ENCODE results near the gene OPRM1. TPM values are rescaled to one million over a fixed set of nuclear protein-coding genes. Genes with fewer than 3 reads are reported as not detected.

OPRM1 gene
- polyA plus RNA-seq, 4 donors, result 0.09 TPM; not detected in 2

GRCh38 chr6:154113392-154113791, 74.4 kb downstream of the OPRM1 start:
- Histone ChIP-seq H3K4me3 (ENCODE audit: low read depth in 1 of 3, low read length in 3 of 3) (no peak overlapping the region), H3K9me3 (ENCODE audit: control insufficient read depth in 2 of 2, insufficient read depth in 1 of 2, low read depth in 1 of 2, low read length in 1 of 2) (no peaks in the 10 kb centered on the region), H3K4me1 (ENCODE audit: control insufficient read depth in 3 of 3, insufficient read depth in 2 of 3, low read depth in 1 of 3, low read length in 2 of 3) (no peaks in the 10 kb centered on the region), H3K27me3 (ENCODE audit: control insufficient read depth in 3 of 3, insufficient read depth in 3 of 3, low read length in 3 of 3) (no peaks in the 10 kb centered on the region), H3K36me3 (ENCODE audit: control insufficient read depth in 3 of 3, insufficient read depth in 2 of 3, low read depth in 1 of 3, low read length in 3 of 3) (no peaks in the 10 kb centered on the region), H3K27ac (ENCODE audit: low read depth in 1 of 3, low read length in 2 of 3) (no peak overlapping the region)
- WGBS, 3 donors, result 85 to 93% (median 87%) methylated on average over 3 of the region's 3 CpGs
- no peak for DNase-seq
- FAIRE-seq, result no peak

GRCh38 chr6:154117485-154117884, 78.4 kb downstream of the OPRM1 start:
- Histone ChIP-seq H3K4me1 (ENCODE audit: control insufficient read depth in 3 of 3, insufficient read depth in 2 of 3, low read depth in 1 of 3, low read length in 2 of 3) (no peaks in the 10 kb centered on the region), H3K27ac (ENCODE audit: low read depth in 1 of 3, low read length in 2 of 3) (no peak overlapping the region), H3K27me3 (ENCODE audit: control insufficient read depth in 3 of 3, insufficient read depth in 3 of 3, low read length in 3 of 3) (no peaks in the 10 kb centered on the region), H3K4me3 (ENCODE audit: low read depth in 1 of 3, low read length in 3 of 3) (no peak overlapping the region), H3K9me3 (ENCODE audit: control insufficient read depth in 2 of 2, insufficient read depth in 1 of 2, low read depth in 1 of 2, low read length in 1 of 2) (no peaks in the 10 kb centered on the region), H3K36me3 (ENCODE audit: control insufficient read depth in 3 of 3, insufficient read depth in 2 of 3, low read depth in 1 of 3, low read length in 3 of 3) (no peaks in the 10 kb centered on the region)
- DNase-seq (no peak), FAIRE-seq (no peak)
- 60 to 73% (median 69%) methylated on average over 4 of the region's 4 CpGs for WGBS, 3 donors

GRCh38 chr6:154122195-154122925, 83.3 kb downstream of the OPRM1 start:
- no peak overlapping the region for H3K27ac ChIP-seq (ENCODE audit: low read depth in 1 of 3, low read length in 2 of 3)
- H3K4me1 ChIP-seq (ENCODE audit: control insufficient read depth in 3 of 3, insufficient read depth in 2 of 3, low read depth in 1 of 3, low read length in 2 of 3), result no peaks in the 10 kb centered on the region
- WGBS, 3 donors, result 82 to 90% (median 89%) methylated on average over 2 of the region's 2 CpGs
- peaks cover 0 to under 1% (median 0%) of the 10 kb centered on the region in 3 donors for H3K27me3 ChIP-seq (ENCODE audit: control insufficient read depth in 3 of 3, insufficient read depth in 3 of 3, low read length in 3 of 3)
- H3K36me3 ChIP-seq (ENCODE audit: control insufficient read depth in 3 of 3, insufficient read depth in 2 of 3, low read depth in 1 of 3, low read length in 3 of 3), result no peaks in the 10 kb centered on the region
- DNase-seq (no peak), FAIRE-seq (no peak)
- H3K4me3 ChIP-seq (ENCODE audit: low read depth in 1 of 3, low read length in 3 of 3), result no peak overlapping the region
- no peaks in the 10 kb centered on the region for H3K9me3 ChIP-seq (ENCODE audit: control insufficient read depth in 2 of 2, insufficient read depth in 1 of 2, low read depth in 1 of 2, low read length in 1 of 2)

GRCh38 chr6:154123155-154123956, 84.3 kb downstream of the OPRM1 start:
- 69 to 76% (median 71%) methylated on average over 8 of the region's 8 CpGs for WGBS, 3 donors
- Histone ChIP-seq H3K4me1 (ENCODE audit: control insufficient read depth in 3 of 3, insufficient read depth in 2 of 3, low read depth in 1 of 3, low read length in 2 of 3) (no peaks in the 10 kb centered on the region), H3K27me3 (ENCODE audit: control insufficient read depth in 3 of 3, insufficient read depth in 3 of 3, low read length in 3 of 3) (peaks cover 0 to 2% (median 0%) of the 10 kb centered on the region in 3 donors), H3K9me3 (ENCODE audit: control insufficient read depth in 2 of 2, insufficient read depth in 1 of 2, low read depth in 1 of 2, low read length in 1 of 2) (no peaks in the 10 kb centered on the region), H3K4me3 (ENCODE audit: low read depth in 1 of 3, low read length in 3 of 3) (no peak overlapping the region), H3K36me3 (ENCODE audit: control insufficient read depth in 3 of 3, insufficient read depth in 2 of 3, low read depth in 1 of 3, low read length in 3 of 3) (no peaks in the 10 kb centered on the region), H3K27ac (ENCODE audit: low read depth in 1 of 3, low read length in 2 of 3) (no peak overlapping the region)
- DNase-seq, result no peak
- FAIRE-seq, result no peak

GRCh38 chr6:154125421-154125820, 86.4 kb downstream of the OPRM1 start:
- Histone ChIP-seq H3K36me3 (ENCODE audit: control insufficient read depth in 3 of 3, insufficient read depth in 2 of 3, low read depth in 1 of 3, low read length in 3 of 3) (no peaks in the 10 kb centered on the region), H3K9me3 (ENCODE audit: control insufficient read depth in 2 of 2, insufficient read depth in 1 of 2, low read depth in 1 of 2, low read length in 1 of 2) (no peaks in the 10 kb centered on the region), H3K27ac (ENCODE audit: low read depth in 1 of 3, low read length in 2 of 3) (no peak overlapping the region), H3K4me3 (ENCODE audit: low read depth in 1 of 3, low read length in 3 of 3) (no peak overlapping the region), H3K4me1 (ENCODE audit: control insufficient read depth in 3 of 3, insufficient read depth in 2 of 3, low read depth in 1 of 3, low read length in 2 of 3) (no peaks in the 10 kb centered on the region), H3K27me3 (ENCODE audit: control insufficient read depth in 3 of 3, insufficient read depth in 3 of 3, low read length in 3 of 3) (peaks cover 0 to 2% (median 0%) of the 10 kb centered on the region in 3 donors)
- FAIRE-seq (no peak), DNase-seq (no peak)
- WGBS, 3 donors, result 82 to 94% (median 84%) methylated on average over 2 of the region's 2 CpGs

GRCh38 chr6:154127657-154128056, 88.6 kb downstream of the OPRM1 start:
- no peaks in the 10 kb centered on the region for H3K9me3 ChIP-seq (ENCODE audit: control insufficient read depth in 2 of 2, insufficient read depth in 1 of 2, low read depth in 1 of 2, low read length in 1 of 2)
- DNase-seq (no peak), FAIRE-seq (no peak)
- no peaks in the 10 kb centered on the region for H3K36me3 ChIP-seq (ENCODE audit: control insufficient read depth in 3 of 3, insufficient read depth in 2 of 3, low read depth in 1 of 3, low read length in 3 of 3)
- no peak overlapping the region for H3K4me3 ChIP-seq (ENCODE audit: low read depth in 1 of 3, low read length in 3 of 3)
- 61 to 69% (median 61%) methylated on average over 2 of the region's 2 CpGs for WGBS, 3 donors
- no peaks in the 10 kb centered on the region for H3K4me1 ChIP-seq (ENCODE audit: control insufficient read depth in 3 of 3, insufficient read depth in 2 of 3, low read depth in 1 of 3, low read length in 2 of 3)
- H3K27ac ChIP-seq (ENCODE audit: low read depth in 1 of 3, low read length in 2 of 3), result no peak overlapping the region
- peaks cover 0 to 2% (median 0%) of the 10 kb centered on the region in 3 donors for H3K27me3 ChIP-seq (ENCODE audit: control insufficient read depth in 3 of 3, insufficient read depth in 3 of 3, low read length in 3 of 3)

GRCh38 chr6:154134471-154135147, 95.6 kb downstream of the OPRM1 start:
- WGBS, 3 donors, result 83 to 86% (median 84%) methylated on average over 8 of the region's 8 CpGs
- FAIRE-seq, result no peak

GRCh38 chr6:154138793-154139192, 99.8 kb downstream of the OPRM1 start:
- FAIRE-seq (no peak), DNase-seq (no peak)
- Histone ChIP-seq H3K4me1 (ENCODE audit: control insufficient read depth in 3 of 3, insufficient read depth in 2 of 3, low read depth in 1 of 3, low read length in 2 of 3) (no peaks in the 10 kb centered on the region), H3K36me3 (ENCODE audit: control insufficient read depth in 3 of 3, insufficient read depth in 2 of 3, low read depth in 1 of 3, low read length in 3 of 3) (no peaks in the 10 kb centered on the region), H3K4me3 (ENCODE audit: low read depth in 1 of 3, low read length in 3 of 3) (no peak overlapping the region), H3K9me3 (ENCODE audit: control insufficient read depth in 2 of 2, insufficient read depth in 1 of 2, low read depth in 1 of 2, low read length in 1 of 2) (no peaks in the 10 kb centered on the region), H3K27me3 (ENCODE audit: control insufficient read depth in 3 of 3, insufficient read depth in 3 of 3, low read length in 3 of 3) (no peaks in the 10 kb centered on the region), H3K27ac (ENCODE audit: low read depth in 1 of 3, low read length in 2 of 3) (no peak overlapping the region)
- WGBS, 3 donors, result 84 to 90% (median 87%) methylated on average over 6 of the region's 6 CpGs

More at GRCh38 chr6:154134471-154135147, 95.6 kb downstream of the OPRM1 start:
- H3K4me3 ChIP-seq (ENCODE audit: low read depth in 1 of 3, low read length in 3 of 3), result no peak overlapping the region
- no peak for DNase-seq
- H3K27ac ChIP-seq (ENCODE audit: low read depth in 1 of 3, low read length in 2 of 3), result no peak overlapping the region
- no peaks in the 10 kb centered on the region for H3K4me1 ChIP-seq (ENCODE audit: control insufficient read depth in 3 of 3, insufficient read depth in 2 of 3, low read depth in 1 of 3, low read length in 2 of 3)
- H3K36me3 ChIP-seq (ENCODE audit: control insufficient read depth in 3 of 3, insufficient read depth in 2 of 3, low read depth in 1 of 3, low read length in 3 of 3), result no peaks in the 10 kb centered on the region
- no peaks in the 10 kb centered on the region for H3K9me3 ChIP-seq (ENCODE audit: control insufficient read depth in 2 of 2, insufficient read depth in 1 of 2, low read depth in 1 of 2, low read length in 1 of 2)
- H3K27me3 ChIP-seq (ENCODE audit: control insufficient read depth in 3 of 3, insufficient read depth in 3 of 3, low read length in 3 of 3), result no peaks in the 10 kb centered on the region
